Right ventricle myocardium inferior (tissue), 1 donor: ENCODE data around the gene DBX1. TPM values are rescaled to one million over a fixed set of nuclear protein-coding genes. Genes with fewer than 3 reads are reported as not detected.
"Not testable (repeated sequence)": the region's sequence is repeated elsewhere in the genome, so short reads cannot be mapped to it uniquely, and the experiment has no call there.

Experiments used
- ATAC-seq: fragments of 200-7000 bp; cut with Tn5 transposase; one replicate; pipeline ENCODE4 v1.9.1; 2020; ENCODE audit warnings: mild to moderate bottlenecking, moderate library complexity
- DNase-seq: peaks from one replicate; pipeline ENCODE4 v3.0.0; 2021; ENCODE audit errors: missing footprints
- intact Hi-C: fragments of 100-400 bp; cut with DNase I; formaldehyde crosslinking; loops from one replicate; pipeline ENCODE4 v1.11.0; 2022
- long read RNA-seq: library from polyadenylated mRNA; unstranded; transcript quantifications from one replicate; pipeline ENCODE4 v2.0.0, GENCODE V29; 2021
- total RNA-seq: library from RNA; stranded (reverse); fragmentation: NEBNext Ultra II Directional; extraction: Animal tissue kit (Norgen Biotek cat#: 25700); gene quantifications from one replicate; pipeline ENCODE4 v1.2.1, GENCODE V29; 2021
- donor health status: DM: no; HTN: yes; CAD: no; lungs with severe emphysema.

Gene DBX1, protein sequence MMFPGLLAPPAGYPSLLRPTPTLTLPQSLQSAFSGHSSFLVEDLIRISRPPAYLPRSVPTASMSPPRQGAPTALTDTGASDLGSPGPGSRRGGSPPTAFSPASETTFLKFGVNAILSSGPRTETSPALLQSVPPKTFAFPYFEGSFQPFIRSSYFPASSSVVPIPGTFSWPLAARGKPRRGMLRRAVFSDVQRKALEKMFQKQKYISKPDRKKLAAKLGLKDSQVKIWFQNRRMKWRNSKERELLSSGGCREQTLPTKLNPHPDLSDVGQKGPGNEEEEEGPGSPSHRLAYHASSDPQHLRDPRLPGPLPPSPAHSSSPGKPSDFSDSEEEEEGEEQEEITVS
- not detected for total RNA-seq
- long read RNA-seq, result 0 reads

DNA sequence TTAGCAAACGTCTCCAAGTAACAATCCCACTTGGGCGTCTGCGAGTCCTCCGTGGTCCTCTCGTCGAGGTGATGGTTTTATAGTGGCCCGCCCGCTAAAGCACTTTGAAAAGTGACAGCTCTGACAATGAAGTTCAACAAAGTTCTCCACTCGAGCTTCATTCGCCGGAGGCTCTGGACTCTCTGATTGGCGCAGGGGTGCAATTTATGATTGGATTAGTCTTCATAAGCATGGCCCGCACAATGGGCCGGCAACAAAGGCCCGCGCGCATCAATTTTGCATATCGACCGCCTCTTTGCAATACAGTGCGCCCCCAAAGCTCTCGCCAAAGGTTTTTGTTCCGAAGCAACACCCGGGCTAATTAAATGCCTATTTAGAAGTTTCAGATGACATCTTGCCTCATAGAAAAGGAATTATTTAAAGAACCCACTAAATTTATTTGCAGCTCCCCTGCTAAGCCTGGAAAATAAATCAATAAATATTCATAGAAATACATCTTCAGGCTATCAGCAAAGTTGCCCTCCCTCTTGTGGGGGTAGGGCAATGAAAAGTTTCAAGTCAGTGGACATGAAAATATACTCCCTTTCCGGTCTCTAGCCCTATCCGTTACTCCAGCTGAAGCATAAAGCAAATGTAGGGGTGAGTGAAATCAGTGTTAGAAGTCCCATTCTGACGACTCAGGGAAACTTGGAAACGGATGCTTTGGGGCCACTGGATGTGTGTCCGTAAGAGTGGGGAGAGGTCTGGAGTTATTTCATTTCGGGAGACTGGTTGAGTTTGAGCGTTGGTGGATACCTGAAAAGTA, at the start of gene DBX1:
Gene DBX1, minus strand, starts transcription at position 51 of the 805 bp plus-strand sequence. CDS start 151 bp downstream, outside the sequence.
- DNase-seq (no peak), ATAC-seq (no peak)
- intact Hi-C loops, result no loop called here

DNA sequence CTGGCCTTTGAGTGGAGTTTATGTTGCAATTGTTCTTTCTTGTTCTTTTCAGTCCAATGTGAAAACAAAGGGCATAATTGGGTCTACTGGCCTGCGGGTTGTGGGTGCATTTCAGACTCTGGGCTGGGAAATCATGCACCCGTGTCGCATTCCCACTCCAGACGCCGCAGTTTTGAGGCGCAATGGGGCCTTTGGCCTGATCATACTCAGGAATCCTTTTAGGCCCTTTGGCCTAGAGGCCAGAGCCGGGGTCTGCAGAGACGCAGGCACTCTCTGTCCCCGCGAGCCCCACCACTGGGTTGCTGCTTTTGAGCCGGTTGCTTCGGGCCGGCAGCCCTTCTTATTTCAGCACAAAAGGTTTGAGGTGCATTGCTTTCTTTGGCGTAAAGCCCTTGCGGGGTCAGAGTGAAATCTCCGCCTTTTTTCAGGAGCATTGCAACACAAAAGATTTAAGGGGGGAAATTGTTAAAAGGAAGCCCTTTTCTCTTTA, 48.4 kb upstream of the DBX1 start:
- intact Hi-C loops, result no loop called here
- ATAC-seq (no peak), DNase-seq (no peak)

DNA sequence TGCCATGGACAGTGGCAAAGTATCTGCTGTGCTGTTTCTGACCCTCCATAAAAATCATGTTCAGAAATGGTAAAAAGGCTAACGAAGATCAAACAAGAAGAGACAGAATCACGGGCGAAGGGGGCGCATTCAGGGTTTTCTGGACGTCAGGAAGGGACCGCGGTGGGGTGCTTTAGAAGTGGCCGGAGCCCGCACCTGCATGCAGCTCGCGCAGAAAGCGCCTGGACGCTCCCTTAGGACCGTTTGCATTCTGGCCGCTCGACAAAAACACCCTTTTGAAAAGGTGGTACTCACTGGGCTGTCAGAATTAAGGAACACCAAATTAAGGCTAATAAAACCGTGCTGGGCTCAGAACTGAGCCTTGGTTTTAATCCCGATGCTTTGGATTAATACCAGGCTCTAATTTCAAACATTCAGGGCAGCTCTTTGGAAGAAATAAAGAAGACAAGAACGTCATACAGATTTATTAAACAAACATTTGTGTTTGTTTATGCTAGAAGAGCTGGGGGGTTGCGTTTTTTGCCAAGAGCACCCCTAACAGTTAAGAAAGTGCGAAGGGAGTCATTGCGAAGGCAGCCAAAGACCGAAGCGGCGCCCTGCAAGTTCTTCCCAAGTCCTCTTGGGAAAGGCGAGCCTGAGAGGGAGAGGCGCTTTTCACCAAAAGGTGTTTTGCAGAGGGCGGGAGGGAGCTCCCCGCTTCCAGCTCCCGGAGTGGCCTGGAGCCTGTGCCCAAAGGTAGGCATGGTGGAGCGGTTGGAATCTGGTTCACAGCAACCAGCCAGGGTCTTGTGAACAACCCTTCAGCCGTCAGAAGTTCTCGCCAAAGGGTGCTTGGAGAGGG, 47.7 kb upstream of the DBX1 start:
- intact Hi-C loops, result no loop called here
- ATAC-seq, result no peak
- no peak for DNase-seq

DNA sequence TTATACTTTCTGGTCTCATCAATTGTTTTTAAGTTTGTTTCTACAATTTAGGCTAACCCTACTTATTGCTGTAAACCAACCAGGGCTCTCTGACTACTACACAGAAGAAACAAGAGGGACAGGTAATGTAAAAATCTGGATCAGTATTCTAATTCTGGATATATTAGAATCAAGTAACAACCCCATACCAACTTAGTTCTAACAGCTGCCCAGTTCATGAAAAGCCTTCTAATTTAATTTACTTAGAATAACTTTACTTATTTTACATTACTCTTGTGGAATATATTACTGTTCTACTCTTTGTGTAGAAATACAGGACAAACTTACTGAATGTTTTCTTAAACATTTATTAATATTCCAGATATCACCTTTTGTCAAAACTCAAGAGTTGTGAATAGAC, 45.5 kb upstream of the DBX1 start:
- no peak for DNase-seq
- no peak for ATAC-seq
- intact Hi-C loops, result no loop called here

DNA sequence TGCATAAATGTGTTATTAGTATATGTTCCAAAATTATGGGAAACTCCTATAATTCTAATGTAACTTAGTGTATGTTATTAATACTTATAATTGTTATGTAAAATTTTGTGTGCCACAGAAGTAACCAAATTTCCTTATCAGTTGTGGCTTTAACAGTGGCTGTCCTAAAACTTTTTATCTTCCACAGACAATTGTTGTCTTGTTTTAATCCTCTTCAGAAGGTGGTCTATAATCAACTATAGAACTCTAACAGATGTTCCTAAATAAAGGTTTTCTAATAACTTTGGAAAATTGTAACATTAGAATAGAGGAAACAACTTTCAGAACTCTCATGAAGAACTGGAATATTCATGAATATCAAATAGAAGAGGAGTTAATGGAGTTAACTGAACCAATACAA, 44.4 kb upstream of the DBX1 start:
- DNase-seq, result no peak
- intact Hi-C loops, result no loop called here
- no peak for ATAC-seq

DNA sequence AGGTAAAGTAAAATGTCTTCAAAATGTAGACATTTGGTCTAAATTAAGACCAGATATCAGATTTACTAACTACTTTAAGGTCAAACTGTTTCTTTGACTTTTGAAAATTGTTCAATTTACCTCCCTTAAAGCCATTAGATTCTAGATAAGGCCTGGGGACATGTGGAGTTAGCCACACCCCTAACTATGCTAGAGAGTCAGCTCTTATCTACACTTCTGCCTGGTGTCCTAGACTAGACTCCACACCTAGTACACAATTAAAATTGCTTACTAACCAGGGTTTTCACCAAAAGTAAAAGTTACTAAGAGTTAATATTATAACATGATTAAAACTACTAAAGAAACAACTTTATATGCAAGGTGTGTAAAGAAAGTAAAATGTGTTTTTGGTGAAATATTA, 43.6 kb upstream of the DBX1 start:
- DNase-seq (no peak), ATAC-seq (no peak)
- intact Hi-C loops, result no loop called here

DNA sequence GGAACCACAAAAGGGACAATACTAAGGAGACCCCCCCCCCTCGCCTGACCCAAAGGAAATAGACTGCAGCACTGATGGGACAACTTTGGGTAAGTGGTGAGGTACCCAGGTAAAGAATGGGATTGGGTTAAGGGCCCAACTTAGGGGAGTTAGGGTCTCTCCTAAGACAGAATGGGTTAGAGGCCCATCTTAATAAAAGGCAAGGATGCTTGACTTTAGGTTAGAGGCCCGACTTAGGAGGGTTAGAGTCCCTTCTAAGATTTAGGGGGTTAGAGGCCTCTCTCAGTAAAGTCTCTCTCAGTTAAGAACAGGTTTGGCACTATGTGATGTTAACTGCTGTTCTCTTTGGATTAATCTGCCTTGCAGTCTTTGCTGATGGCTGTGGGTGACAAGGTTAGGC, 41.0 kb upstream of the DBX1 start:
- ATAC-seq (no peak), DNase-seq (no peak)
- intact Hi-C loops, result no loop called here

DNA sequence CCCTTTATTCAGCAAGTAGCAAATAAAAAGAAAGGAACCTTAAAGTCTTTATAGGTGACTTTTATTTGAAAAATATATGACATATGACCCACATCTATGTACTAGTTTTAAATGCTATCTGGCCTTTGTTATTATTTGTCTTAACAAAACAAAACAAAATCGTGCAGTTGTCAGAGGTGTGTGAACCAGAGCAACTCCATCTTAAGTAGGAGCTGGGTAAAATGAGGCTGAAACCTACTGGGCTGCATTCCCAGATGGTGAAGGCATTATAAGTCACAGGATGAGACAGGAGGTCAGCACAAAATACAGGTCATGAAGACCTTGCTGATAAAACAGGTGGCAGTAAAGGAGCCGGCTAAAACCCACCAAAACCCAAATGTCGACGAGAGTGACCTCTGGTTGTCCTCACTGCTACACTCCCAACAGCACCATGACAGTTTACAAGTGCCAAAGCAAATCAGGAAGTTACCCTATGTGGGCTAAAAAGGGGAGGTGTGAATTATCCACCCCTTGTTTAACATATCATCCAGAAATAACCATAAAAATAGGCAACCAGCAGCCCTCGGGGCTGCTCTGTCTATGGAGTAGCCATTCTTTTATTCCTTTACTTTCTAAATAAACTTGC, 40.2 kb upstream of the DBX1 start:
- DNase-seq, ATAC-seq, intact Hi-C loops: not testable (repeated sequence)

DNA sequence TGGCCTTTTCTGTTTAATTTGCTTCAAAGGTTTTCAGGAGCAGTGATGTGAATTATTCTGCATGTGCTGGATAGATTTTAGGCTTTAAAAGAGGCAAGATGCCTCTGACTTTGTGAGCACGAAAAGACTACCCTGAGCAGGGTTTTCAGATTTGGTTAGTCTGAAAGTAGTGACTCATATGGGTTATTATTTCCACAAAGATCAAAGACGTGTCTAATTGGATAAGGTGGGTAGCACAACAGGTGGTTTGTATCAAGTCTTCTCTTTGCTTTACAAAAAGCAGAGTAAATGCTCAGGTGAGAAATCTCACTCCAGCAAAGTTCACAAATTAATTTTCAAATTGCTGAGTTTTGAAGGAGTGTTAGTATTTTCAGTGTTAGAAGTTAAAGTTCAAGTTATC, 37.6 kb upstream of the DBX1 start:
- ATAC-seq, result no peak
- intact Hi-C loops, result no loop called here
- no peak for DNase-seq

DNA sequence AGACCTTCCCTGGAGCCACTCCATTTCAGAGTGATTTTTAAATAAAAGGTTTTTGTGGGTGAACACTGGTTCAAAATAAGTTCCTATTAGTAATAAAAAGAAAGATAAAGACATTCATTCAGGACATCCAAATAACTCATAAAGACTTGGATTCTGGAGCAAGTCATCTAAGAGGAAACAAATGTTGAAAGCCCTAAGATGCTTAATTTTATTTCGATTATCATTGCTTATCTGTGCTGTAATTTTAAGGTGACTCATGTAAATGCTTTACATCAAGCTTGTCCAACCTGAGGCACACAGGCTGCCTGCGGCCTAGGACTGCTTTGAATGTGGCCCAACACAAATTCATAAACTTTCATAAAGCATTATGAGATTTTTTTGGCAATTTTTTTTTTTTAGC, 34.2 kb upstream of the DBX1 start:
- ATAC-seq, result no peak
- intact Hi-C loops, result no loop called here

DNA sequence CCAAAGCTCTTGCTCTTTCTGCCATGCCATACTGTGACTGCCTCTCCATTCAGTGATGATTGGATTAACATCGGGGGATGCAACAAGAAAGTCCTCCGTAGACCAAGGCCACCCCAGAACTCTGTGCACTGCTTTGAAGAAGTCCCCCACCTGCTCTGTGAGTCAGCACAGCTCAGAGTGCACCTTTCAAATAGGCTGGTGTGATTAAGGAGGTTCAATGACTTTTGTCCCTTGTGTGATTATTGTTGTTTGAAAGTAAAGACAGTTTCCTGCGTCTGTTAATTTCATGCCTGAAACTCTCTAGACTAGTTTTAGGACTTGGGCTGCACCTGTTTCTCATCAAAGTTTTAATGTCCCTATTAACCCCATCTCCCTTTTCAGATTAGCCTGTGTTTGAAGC, 33.0 kb upstream of the DBX1 start:
- ATAC-seq (no peak), DNase-seq (no peak)
- intact Hi-C loops, result no loop called here

More for the DNA sequence above, 34.2 kb upstream of the DBX1 start:
- DNase-seq, result no peak

DNA sequence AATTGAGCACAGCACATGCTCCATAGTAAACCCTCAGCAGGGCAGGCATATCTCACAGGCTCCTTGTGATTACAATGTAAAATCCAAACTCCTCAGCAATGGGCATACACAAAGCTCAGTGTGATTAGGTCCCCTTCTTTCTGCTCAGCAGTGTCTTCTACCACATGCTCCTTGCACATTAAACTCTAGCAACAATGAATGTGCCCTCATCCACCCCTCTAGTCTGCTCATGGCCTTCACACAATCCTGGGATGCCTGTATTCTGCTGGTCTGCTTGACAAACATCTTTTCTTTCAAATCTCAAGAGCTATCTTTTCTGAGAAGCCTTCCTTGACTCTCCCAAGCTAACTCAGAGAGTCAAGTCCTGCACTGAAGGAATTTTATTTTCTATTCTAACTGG, 32.4 kb upstream of the DBX1 start:
- no peak for ATAC-seq
- DNase-seq, result no peak
- intact Hi-C loops, result no loop called here

DNA sequence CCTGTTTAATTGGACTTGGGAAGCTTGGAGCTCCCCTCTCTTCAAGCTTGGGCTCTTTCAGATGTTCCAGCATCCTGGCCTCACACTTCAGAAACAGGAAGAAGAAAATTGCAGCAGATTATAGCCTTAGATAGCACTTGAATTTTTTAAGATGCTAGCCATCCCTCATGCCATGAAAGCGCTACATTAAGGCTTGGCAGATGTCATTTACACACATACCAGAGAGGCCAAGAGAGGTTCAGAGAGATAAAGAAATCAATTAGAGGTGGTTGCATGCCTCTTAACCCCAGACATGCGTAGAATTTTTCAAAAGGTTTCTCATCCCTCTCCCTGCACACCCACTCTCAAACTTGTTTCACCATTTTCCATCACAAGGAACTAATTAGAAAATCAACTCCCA, 31.9 kb upstream of the DBX1 start:
- intact Hi-C loops, result no loop called here
- DNase-seq, result no peak
- ATAC-seq, result no peak

DNA sequence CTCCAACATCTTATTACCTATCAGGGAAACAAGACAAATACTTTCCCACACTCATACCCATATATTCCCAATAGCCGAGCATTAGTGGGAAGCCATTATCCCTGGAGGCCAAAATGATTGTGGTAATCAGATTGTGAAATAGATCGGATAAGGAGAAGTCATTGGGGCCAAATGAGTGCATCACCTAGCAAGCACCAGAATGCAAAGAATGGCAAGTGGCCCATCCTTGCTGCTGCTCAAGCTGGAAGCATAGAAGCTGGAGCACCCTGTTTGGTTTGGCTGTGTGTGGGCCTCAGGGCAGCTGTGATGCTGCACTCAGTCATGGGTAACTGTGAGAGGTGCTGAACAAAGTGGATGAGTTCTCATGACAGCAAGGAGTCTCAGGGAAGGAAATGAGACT, 18.7 kb upstream of the DBX1 start:
- no peak for ATAC-seq
- intact Hi-C loops, result no loop called here
- no peak for DNase-seq

DNA sequence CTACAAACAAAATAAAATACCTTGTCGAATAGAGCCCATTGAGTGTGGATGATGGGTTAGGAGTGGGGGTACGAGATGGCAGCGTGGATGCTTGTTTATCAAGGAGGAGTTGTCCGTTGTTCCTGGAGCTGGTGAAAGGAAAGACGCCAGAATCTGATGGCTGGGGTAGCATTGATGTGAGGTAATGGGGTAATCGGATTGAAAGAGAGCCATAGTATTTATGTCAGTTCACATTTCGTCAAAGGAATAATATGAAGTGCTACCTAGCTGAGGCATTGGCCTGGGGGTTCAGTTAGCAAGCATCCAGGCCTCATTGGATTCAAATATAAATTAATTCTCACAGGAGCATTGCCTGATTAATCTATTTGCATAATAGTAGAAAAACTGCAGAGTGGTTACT, 16.9 kb upstream of the DBX1 start:
- ATAC-seq (no peak), DNase-seq (no peak)
- intact Hi-C loops, result no loop called here

DNA sequence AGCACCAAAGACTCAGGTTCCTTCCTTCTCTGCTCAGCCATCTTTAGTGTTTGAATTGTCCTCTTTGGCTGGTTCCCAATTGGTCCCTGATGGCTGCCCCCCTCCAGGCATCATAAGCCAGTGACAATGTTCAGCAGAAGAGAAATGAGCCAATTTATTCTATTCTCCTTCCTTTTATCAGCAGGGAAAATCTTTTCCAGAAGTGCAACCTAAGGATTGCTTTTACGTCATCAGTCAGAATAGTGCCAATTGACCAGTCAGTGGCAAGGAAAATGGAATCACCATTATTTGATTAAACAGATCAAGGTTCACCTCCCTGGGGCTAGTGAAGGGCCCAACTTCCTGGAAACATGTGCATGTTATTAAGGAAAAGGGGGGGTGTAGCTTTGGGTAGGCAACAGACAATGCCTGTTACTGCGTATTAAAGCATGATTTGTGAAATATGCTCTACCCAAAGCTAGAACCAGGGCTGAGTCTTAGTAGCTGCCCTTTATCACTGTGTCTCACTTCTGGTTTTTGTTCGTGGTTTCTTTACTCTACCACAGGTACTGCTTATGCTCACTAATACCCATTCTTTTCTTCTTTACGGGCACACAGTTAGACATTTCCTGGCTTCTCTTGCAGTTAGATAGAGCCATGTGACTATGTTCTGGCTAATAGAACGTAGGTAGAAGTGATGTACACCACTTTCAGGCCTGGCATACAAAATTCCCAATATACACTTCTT, 12.6 kb upstream of the DBX1 start:
- ATAC-seq, result no peak
- DNase-seq, result no peak
- intact Hi-C loops, result no loop called here

DNA sequence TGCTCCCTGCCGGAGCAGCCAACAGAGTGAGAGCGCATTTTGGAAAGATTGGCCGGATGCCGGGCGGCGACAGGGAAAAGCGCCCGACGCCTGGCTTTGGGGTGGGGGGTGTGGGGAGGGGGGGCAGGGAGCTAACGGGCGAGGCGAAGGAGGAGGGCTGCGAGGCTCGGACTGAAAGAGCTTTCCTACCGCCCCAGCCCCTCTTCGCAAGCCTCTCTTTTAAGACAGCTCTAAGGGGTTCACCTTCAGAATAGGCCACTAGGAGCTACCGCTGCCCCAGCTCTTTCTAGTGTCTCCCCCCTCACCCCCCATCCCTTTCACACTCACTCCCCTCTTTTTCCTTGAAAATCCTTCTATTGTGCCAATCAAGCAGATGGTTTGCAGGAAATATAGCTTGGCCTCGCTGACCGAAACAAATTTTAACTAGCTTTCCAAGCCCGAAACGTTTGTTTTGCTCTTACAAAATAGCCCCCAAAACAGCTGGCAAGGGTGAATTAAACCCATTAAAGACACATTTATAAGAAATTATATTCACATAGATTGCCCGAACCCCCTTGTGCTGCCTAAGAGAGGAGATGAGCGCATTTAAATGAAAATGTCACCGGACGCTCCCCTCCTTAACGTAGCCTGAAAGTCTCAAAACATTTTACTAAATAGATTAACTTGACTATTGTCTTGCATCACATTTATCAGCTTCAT, 3.7 kb upstream of the DBX1 start:
- intact Hi-C loops, result no loop called here
- DNase-seq, result no peak
- ATAC-seq, result no peak
